Activated naive CD8-positive, alpha-beta T cell treated with anti-CD3 and anti-CD28 coated beads for 36 hours (primary cell): ENCODE results near the gene PPTC7. TPM values are rescaled to one million over a fixed set of nuclear protein-coding genes. Genes with fewer than 3 reads are reported as not detected.
"Not testable (repeated sequence)": the region's sequence is repeated elsewhere in the genome, so short reads cannot be mapped to it uniquely, and the experiment has no call there.

Experiments used
- DNase-seq: peaks from one replicate; pipeline ENCODE4 v3.0.0; 2021
- H3K27ac Mint-ChIP-seq: one replicate; pipeline ENCODE4 v1.8.0; 2022; ENCODE audit warnings: mild to moderate bottlenecking, moderate library complexity, mixed read lengths
- H3K27me3 Mint-ChIP-seq: one replicate; pipeline ENCODE4 v1.8.0; 2022; ENCODE audit warnings: mild to moderate bottlenecking, mixed read lengths
- H3K36me3 Mint-ChIP-seq: one replicate; pipeline ENCODE4 v1.8.0; 2021; ENCODE audit warnings: mild to moderate bottlenecking, mixed read lengths
- H3K4me1 Mint-ChIP-seq: one replicate; pipeline ENCODE4 v1.8.0; 2021; ENCODE audit warnings: mixed read lengths
- H3K4me3 Mint-ChIP-seq: one replicate; pipeline ENCODE4 v1.8.0; 2022; ENCODE audit warnings: mild to moderate bottlenecking, moderate library complexity, mixed read lengths
- H3K9me3 Mint-ChIP-seq: one replicate; pipeline ENCODE4 v1.8.0; 2022; ENCODE audit warnings: mixed read lengths
- total RNA-seq, 2 experiments: library from RNA; stranded (reverse); gene quantifications; one replicate each; pipeline ENCODE4 v1.2.3, GENCODE V29; 2021

Gene PPTC7, protein sequence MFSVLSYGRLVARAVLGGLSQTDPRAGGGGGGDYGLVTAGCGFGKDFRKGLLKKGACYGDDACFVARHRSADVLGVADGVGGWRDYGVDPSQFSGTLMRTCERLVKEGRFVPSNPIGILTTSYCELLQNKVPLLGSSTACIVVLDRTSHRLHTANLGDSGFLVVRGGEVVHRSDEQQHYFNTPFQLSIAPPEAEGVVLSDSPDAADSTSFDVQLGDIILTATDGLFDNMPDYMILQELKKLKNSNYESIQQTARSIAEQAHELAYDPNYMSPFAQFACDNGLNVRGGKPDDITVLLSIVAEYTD
- 10 to 100 TPM; 46.2 to 48.3 TPM for total RNA-seq

DNA sequence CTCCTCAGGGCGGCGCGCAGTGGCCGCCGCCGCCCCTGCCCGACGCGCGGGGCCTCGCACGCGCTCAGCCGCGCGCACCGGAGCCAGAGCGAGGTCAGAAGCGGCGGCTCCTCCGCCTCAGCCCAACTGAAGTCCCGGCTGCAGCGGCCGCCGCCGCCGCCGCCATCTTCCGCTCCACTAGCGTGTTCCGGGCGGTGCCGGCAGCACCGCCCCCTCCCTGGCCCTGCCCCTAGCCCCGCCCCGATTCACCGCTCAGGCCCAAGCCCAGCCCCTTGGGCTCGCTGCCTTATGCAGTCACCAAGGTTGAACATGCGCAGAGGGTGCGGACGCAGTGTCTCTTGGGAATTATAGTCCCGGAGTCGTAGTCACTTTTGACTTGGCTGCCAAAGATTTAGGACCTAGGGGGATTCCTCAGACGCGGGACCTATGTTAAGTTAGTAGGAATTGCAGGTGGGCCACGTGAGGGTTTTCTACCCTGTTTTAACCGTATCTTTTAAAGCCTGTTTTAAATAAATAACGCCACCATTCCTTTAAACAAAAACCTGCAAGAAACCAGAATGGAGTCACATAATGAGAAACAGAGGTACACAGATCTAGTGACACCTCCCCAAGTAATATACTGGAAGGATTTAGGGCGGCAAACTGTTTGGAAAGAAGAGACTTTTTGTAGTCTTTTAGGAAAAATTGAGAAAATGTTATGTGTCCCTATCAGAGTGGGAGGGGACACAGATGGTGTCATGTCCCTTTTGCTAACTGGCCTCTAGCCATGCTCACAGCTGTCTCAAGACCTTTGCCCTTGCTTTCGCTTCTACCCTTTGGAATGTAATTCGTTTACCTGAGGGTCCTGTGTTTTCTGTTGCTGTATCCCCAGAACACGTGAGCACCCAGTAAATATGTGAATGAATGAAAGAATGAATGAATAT is at the start of gene PPTC7:
PPTC7 (minus strand) TSS at position 182 of the 923 bp plus-strand sequence. CDS start 287 bp downstream, outside the sequence.
- peak; percentile 95 for DNase-seq
- H3K27me3 Mint-ChIP-seq, result no peaks in the 10 kb centered on the region
- peak within 1 kb of the TSS; percentile 97 for H3K4me3 Mint-ChIP-seq
- peaks cover 37% of the 10 kb centered on the region for H3K36me3 Mint-ChIP-seq
- peaks cover 59% of the 10 kb centered on the region for H3K4me1 Mint-ChIP-seq
- H3K27ac Mint-ChIP-seq, result peak within 1 kb of the TSS; percentile 97
- H3K9me3 Mint-ChIP-seq, result no peaks in the 10 kb centered on the region

DNA sequence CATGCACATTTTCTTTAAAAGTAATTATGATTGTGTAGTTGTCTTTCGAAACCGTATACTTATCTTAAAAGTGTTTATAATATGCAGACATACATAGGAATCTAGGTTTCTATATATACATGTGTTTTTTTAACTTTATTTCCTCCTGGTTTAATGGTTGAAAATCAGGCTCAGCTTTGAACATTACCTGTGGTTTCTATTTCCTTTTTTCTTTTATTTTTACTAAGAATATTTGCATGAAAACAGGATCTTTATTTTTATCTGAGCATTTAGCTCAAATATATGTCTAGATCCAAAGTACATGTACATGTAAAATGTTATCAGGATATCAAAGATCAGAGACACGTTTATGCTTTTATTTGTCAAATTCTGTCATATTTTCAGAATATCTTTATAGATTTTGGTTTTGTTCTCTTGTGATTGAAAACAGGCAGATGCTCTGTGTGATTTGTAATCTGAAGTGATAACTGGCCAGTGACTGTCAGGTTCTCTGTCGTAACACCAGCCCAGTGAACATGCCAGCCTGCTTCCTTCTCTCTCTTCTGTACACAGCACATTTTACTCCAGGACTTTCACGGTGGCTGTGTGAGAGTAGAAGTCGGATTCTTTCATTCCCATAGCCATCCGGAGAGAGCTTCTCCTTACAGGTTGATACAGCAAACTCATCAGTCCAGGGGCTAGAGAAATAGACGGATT is 44.5 kb upstream of the PPTC7 start:
- peaks cover 16% of the 10 kb centered on the region for H3K4me1 Mint-ChIP-seq
- no peak for DNase-seq
- H3K9me3 Mint-ChIP-seq, result no peaks in the 10 kb centered on the region
- H3K4me3 Mint-ChIP-seq, result no peak overlapping the region
- peaks cover 22% of the 10 kb centered on the region for H3K36me3 Mint-ChIP-seq
- H3K27me3 Mint-ChIP-seq, result no peaks in the 10 kb centered on the region
- H3K27ac Mint-ChIP-seq, result peak overlapping the region; percentile 52

DNA sequence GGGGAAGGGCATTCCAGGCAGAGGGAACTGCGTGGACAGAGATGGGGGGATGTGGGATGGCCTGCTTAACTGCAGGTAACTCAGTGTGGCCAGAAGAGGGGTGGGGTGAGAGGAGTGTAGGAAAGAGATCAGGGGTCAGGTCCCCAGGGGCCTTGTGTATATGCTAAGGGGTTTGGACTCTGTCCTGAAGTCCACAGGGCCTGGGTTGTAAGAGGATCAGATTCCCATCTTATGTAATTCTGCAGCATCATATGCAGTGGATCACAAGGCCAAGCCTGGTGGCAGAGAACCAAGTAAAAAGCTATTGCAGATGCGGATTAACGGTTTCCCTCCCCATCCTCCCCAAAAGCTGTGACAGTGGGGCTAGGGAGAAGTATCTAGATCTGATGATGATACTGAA is 39.5 kb upstream of the PPTC7 start:
- no peaks in the 10 kb centered on the region for H3K9me3 Mint-ChIP-seq
- H3K27ac Mint-ChIP-seq, result no peak overlapping the region
- H3K4me1 Mint-ChIP-seq, result peaks cover 28% of the 10 kb centered on the region
- H3K27me3 Mint-ChIP-seq, result no peaks in the 10 kb centered on the region
- peaks cover 10% of the 10 kb centered on the region for H3K36me3 Mint-ChIP-seq
- H3K4me3 Mint-ChIP-seq, result no peak overlapping the region
- DNase-seq, result no peak

DNA sequence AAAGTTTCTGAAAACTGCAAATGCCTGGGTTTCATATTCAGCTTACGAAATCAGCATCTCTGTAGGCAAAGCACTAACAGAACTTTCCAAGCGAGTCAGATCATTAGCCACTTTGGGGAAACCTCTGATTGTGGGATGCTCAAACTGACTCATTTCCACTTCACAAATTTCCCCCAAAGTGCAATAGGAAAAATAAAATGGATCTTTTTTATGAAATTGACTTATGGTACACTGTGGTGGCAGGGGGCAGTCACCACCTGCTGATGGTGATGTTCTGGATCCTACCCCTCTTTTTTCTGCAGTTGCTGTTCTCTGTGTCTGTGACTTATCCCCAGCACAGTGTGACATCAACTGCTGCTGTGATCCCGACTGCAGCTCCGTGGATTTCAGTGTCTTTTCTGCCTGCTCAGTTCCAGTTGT is 36.4 kb upstream of the PPTC7 start:
- Mint-ChIP-seq H3K27me3 (no peaks in the 10 kb centered on the region), H3K36me3 (peaks cover 4% of the 10 kb centered on the region), H3K9me3 (no peaks in the 10 kb centered on the region), H3K4me3 (peak overlapping the region; percentile 11), H3K27ac (peak overlapping the region; percentile 82), H3K4me1 (peaks cover 23% of the 10 kb centered on the region)
- peak; percentile 59 for DNase-seq

DNA sequence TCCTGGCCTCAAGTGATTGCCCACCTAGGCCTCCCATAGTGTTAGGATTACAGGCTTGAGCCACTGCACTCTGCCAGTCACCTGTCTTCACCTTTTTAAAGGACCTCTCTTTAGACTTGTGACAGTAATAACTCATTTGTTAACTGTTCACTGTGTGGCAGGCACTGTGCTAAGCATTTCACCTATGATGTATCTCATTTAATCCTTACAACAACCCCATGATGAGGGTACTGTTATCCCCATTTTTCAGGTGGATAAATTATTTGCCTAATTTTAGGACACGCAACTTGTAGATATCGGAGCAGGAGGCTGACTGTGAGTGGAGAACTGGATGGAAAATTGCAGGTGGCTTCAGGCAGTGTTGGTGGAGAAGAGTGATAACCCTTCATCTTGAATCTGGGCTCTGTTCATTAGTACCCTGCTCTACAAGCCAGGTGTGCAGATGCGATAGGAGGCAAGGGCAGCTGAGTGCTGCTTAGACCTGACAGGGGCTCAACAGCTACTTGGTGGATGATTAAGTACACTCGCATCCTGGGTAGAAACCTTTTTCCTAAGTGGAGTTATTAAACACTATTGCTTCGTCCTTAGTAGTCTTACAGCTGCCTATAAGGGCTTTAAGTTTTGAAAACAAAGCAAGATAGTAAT is 33.5 kb upstream of the PPTC7 start:
- peaks cover 2% of the 10 kb centered on the region for H3K36me3 Mint-ChIP-seq
- no peak overlapping the region for H3K4me3 Mint-ChIP-seq
- no peak for DNase-seq
- peaks cover 26% of the 10 kb centered on the region for H3K4me1 Mint-ChIP-seq
- H3K27me3 Mint-ChIP-seq, result no peaks in the 10 kb centered on the region
- peak overlapping the region; percentile 7 for H3K27ac Mint-ChIP-seq
- no peaks in the 10 kb centered on the region for H3K9me3 Mint-ChIP-seq

DNA sequence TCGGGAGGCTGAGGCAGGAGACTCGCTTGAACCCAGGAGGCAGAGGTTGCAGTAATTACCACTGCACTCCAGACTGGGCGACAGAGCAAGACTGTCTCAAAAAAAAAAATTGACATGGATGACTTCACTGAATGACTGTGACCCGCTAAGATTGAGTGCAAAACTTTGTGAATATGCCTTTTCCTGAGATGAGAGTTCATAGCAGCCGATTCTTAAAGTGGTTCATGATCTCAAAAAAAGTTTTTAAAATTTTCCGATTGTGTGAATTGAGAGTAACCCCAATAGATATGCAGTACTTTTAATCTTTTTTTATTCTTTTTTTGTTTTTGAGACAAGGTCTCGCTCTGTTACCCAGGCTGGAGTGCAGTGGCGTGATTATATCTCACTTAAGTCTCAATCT is 32.1 kb upstream of the PPTC7 start:
- H3K27ac Mint-ChIP-seq, result peak overlapping the region; percentile 12
- H3K4me3 Mint-ChIP-seq, result peak overlapping the region; percentile 53
- no peaks in the 10 kb centered on the region for H3K27me3 Mint-ChIP-seq
- peaks cover 2% of the 10 kb centered on the region for H3K36me3 Mint-ChIP-seq
- H3K9me3 Mint-ChIP-seq, result no peaks in the 10 kb centered on the region
- DNase-seq, result no peak
- peaks cover 23% of the 10 kb centered on the region for H3K4me1 Mint-ChIP-seq

DNA sequence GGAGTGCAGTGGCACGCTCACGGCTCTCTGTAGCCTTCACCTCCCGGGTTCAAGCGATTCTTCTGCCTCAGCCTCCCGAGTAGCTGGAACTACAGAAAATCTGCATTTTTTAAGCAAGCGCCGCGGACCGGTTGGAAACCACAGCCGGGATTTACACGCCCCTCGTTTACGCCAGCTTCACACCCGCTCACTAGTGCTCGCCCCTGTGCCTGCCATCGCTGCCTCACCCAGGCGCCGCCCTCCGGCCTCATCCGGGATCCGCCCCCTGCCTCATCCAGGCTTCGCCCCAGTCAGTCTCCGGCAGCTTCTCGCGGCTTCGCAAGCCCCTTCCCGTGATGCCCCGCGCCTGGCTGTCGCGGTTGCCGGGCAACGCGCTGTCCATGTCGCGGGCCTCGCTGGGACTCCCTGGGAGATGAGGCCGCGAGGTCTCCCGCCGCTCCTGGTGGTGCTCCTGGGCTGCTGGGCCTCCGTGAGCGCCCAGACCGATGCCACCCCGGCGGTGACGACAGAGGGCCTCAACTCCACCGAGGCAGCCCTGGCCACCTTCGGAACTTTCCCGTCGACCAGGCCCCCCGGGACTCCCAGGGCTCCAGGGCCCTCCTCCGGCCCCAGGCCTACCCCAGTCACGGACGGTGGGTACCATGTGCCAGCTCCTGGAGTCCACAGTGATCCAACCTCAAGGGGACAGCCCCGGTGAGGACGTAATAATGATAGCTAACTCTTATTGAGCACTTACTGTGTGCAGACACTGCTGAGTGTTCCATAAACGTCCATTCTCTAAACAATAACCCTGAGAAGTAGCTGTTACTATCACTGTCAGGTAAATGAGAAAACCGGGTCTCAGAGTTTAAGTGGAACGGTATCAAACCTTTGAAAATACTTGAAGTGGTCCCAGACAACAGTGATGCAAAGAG is 30.9 kb upstream of the PPTC7 start, which contains the start of gene TCTN1:
TCTN1 (plus strand) TSS at position 359 of the 914 bp plus-strand sequence; CDS start at position 413, 54 bp downstream.
- peaks cover 2% of the 10 kb centered on the region for H3K36me3 Mint-ChIP-seq
- H3K27me3 Mint-ChIP-seq, result no peaks in the 10 kb centered on the region
- no peaks in the 10 kb centered on the region for H3K9me3 Mint-ChIP-seq
- peak within 1 kb of the TSS; percentile 82 for H3K4me3 Mint-ChIP-seq
- peak; percentile 99 for DNase-seq
- H3K27ac Mint-ChIP-seq, result peak within 1 kb of the TSS; percentile 83
- peaks cover 16% of the 10 kb centered on the region for H3K4me1 Mint-ChIP-seq

DNA sequence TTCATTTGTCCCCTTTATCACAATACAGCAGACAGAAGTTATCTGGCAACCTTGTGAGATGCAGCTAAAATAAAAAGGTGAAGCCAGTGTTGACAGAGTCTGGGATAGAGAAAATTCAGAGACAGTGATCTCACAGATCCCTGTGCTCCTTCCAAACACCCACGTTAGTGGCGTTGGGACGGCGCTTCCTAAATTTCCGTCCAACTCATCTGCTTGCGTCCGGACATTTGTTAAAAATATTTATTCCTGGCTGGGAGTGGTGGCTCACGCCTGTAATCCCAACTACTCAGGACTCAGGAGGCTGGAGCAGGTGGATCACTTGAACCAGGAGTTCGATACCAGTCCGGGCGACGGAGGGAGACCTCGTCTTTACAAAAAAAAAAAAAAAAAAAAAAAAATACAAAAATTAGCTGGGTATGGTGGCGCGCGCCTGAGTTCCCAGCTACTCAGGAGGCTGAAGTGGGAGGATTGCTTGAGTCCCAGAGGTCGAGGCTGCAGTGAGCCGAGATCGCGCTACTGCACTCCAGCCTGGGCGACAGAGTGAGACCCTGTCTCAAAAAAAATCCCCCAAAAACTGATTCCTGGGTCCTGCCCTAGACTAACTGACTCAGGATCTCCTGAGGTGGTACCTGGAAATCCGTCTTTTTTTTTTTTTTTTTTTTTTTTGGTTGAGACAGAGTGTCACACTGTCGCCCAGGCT is 30.1 kb upstream of the PPTC7 start:
- H3K9me3 Mint-ChIP-seq, result no peaks in the 10 kb centered on the region
- peak overlapping the region; percentile 83 for H3K27ac Mint-ChIP-seq
- no peaks in the 10 kb centered on the region for H3K27me3 Mint-ChIP-seq
- peaks cover 13% of the 10 kb centered on the region for H3K4me1 Mint-ChIP-seq
- H3K36me3 Mint-ChIP-seq, result peaks cover 2% of the 10 kb centered on the region
- no peak for DNase-seq
- peak overlapping the region; percentile 82 for H3K4me3 Mint-ChIP-seq

DNA sequence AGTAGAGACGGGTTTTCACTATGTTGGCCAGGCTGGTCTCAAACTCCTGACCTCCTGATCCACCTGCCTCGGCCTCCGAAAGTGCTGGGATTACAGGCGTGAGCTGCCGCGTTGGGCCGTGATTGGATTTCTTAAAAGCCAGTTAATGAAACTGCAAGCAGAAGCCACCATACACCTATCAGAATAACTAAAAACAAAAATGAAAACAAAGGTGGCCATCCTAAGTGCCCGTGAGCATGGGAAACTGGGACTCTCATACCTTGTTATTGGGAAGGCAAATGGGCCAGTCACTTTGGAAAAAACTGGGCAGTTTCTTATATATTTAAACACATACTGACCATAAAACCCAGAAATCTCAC is 23.1 kb upstream of the PPTC7 start:
- Mint-ChIP-seq H3K36me3 (peaks cover 1% of the 10 kb centered on the region), H3K27ac (peak overlapping the region; percentile 84), H3K4me1 (peaks cover 13% of the 10 kb centered on the region), H3K27me3 (no peaks in the 10 kb centered on the region), H3K4me3 (peak overlapping the region; percentile 80), H3K9me3 (no peaks in the 10 kb centered on the region)
- DNase-seq, result no peak

DNA sequence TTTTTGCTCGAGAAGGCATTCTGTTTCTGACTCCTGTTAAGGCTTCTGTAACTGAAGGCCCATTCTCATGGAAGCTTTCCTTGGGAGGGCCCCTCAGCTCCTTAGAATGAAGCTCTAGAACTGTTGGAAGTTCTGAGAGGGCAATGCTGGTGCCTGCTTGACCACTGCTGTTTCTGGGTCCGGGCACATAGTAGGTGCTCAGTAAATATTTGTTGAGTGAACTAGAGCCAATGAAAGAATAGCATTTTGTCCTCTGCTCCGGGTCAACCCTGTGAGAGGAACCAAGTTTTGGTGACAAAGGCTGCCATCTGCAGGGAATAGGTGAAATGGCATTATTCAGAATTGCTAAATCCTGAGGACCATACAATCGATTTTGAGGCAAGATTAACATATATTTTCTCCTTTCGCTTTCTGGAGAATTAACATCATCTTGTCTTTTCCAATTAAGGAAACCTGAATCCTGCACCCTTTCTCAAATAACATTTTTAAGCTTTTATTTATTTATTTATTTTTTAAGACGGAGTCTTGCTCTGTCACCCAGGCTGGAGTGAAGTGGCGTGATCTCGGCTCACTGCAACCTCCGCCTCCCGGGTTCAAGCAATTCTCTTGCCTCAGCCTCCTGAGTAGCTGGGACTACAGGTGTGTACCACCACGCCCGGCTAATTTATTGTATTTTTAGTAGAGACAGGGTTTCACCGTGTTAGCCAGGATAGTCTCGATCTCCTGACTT is 19.1 kb upstream of the PPTC7 start:
- H3K27me3 Mint-ChIP-seq, H3K4me3 Mint-ChIP-seq, H3K36me3 Mint-ChIP-seq, DNase-seq, H3K9me3 Mint-ChIP-seq: not testable (repeated sequence)
- peaks cover 11% of the 10 kb centered on the region for H3K4me1 Mint-ChIP-seq
- H3K27ac Mint-ChIP-seq, result peak overlapping the region; percentile 0

DNA sequence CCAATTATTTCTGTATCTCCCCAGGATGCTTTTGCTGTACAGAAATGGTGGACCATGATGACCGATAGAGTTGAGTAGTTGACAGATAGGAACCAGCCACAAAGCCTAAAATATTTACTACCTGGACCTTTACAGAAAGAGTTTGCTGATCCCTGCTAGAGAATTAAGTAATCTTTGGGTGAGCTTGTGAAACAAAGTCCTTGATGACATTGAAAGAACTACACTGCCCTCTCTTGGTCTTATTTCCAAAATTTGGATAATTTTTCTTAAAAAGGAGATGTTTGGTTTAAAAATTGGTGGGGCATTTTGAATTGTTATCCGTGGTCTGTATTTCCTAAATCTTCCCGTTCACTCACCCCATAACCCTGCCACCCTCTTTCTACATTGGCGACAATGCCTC is 17.1 kb upstream of the PPTC7 start:
- no peaks in the 10 kb centered on the region for H3K27me3 Mint-ChIP-seq
- H3K36me3 Mint-ChIP-seq, result no peaks in the 10 kb centered on the region
- no peak overlapping the region for H3K4me3 Mint-ChIP-seq
- no peak overlapping the region for H3K27ac Mint-ChIP-seq
- no peaks in the 10 kb centered on the region for H3K9me3 Mint-ChIP-seq
- DNase-seq, result no peak
- peaks cover 6% of the 10 kb centered on the region for H3K4me1 Mint-ChIP-seq

DNA sequence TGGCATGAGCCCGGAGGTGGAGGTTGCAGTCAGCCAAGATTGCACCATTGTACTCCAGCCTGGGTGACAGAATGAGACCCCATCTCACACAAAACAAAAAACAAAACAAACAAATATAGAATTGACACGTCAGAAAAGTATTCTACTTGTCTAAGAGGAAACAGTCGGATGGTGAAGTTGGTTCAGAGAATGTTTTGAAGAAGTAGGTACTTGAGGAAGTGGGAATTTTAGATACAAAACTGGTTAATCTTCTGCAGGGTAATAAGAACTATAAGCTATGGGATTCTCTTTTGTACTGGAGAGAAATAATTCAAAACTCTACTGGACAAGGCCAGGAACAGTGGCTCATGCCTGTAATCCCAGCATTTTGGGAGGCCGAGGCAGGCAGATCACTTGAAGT is 16.2 kb upstream of the PPTC7 start:
- Mint-ChIP-seq H3K4me1 (peaks cover 1% of the 10 kb centered on the region), H3K27me3 (no peaks in the 10 kb centered on the region), H3K4me3 (no peak overlapping the region), H3K27ac (no peak overlapping the region), H3K36me3 (no peaks in the 10 kb centered on the region), H3K9me3 (no peaks in the 10 kb centered on the region)
- DNase-seq, result no peak

DNA sequence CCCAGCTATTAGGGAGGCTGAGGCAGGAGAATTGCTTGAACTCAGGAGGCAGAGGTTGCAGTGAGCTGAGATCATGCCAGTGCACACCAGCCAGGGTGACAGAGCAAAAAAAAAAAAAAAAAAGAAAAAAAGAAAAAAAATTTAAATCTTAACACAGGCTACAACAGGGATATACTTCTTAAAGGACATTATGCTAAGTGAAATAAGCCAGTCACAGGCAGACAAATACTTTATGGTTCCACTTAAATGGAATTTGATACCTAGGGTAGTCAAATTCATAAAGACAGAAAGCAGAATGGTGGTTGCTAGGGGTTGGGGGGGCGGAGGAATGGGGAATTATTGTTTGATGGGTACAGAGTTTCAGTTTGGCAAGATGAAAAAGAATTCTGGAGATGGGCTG is 14.8 kb upstream of the PPTC7 start:
- DNase-seq, result no peak
- Mint-ChIP-seq H3K4me3 (no peak overlapping the region), H3K27ac (no peak overlapping the region), H3K4me1 (peaks cover 1% of the 10 kb centered on the region), H3K9me3 (no peaks in the 10 kb centered on the region), H3K36me3 (no peaks in the 10 kb centered on the region), H3K27me3 (no peaks in the 10 kb centered on the region)
